HepG2 (cell line): Measurements from ENCODE around the gene GART. TPM values are rescaled to one million over a fixed set of nuclear protein-coding genes. Genes with fewer than 3 reads are reported as not detected.
A peak's percentile ranks its signal among the peaks of the same experiment; 100 is the strongest.

Experiments
- ASH2L ChIP-seq: fragments of 300-600, 200-600 bp; sonication (generic); IDR thresholded peaks from 2 replicates; pipeline ENCODE4 v1.7.0; 2017; ENCODE audit warnings: low read depth, mild to moderate bottlenecking, moderate library complexity, mixed read lengths, low read length; ENCODE audit not compliant: insufficient read length
- BCLAF1 ChIP-seq: fragments of 450-650 bp; IDR thresholded peaks from 2 replicates; pipeline ENCODE4 v1.6.1; 2017; ENCODE audit warnings: mild to moderate bottlenecking
- CTCF ChIP-seq: sonication (generic); formaldehyde crosslinking; IDR thresholded peaks from 2 replicates; pipeline ENCODE4 v1.5.0; 2020; ENCODE audit warnings: mild to moderate bottlenecking, missing genetic modification reagents, moderate library complexity
- FOXP4 ChIP-seq: sonication (generic); formaldehyde crosslinking; IDR thresholded peaks from 2 replicates; pipeline ENCODE4 v1.4.0; 2020; ENCODE audit warnings: missing genetic modification reagents
- MAFF ChIP-seq: IDR thresholded peaks from 2 replicates; pipeline ENCODE4 v1.6.1; 2011; ENCODE audit warnings: low read depth, low read length, improper control_type of control experiment
- MED13 ChIP-seq: sonication (generic); formaldehyde crosslinking; IDR thresholded peaks from 2 replicates; pipeline ENCODE4 v1.5.0; 2020; ENCODE audit warnings: missing genetic modification reagents
- MLXIP ChIP-seq: sonication (generic); formaldehyde crosslinking; IDR thresholded peaks from 2 replicates; pipeline ENCODE4 v1.9.0; 2021; ENCODE audit warnings: missing genetic modification reagents, borderline replicate concordance
- SP2 ChIP-seq: sonication (generic); formaldehyde crosslinking; IDR thresholded peaks from 2 replicates; pipeline ENCODE4 v1.5.1; 2020; ENCODE audit warnings: mild to moderate bottlenecking, missing genetic modification reagents
- TFDP2 ChIP-seq: sonication (generic); formaldehyde crosslinking; IDR thresholded peaks from 2 replicates; pipeline ENCODE4 v1.4.0; 2020; ENCODE audit warnings: missing genetic modification reagents
- ZHX1 ChIP-seq: sonication (generic); formaldehyde crosslinking; IDR thresholded peaks from 2 replicates; pipeline ENCODE4 v1.8.1; 2022; ENCODE audit warnings: low read depth, mild to moderate bottlenecking, missing genetic modification reagents
- ZNF10 ChIP-seq: sonication (generic); formaldehyde crosslinking; IDR thresholded peaks from 2 replicates; pipeline ENCODE4 v1.4.0; 2020; ENCODE audit warnings: mild to moderate bottlenecking, low read depth, missing genetic modification reagents, borderline replicate concordance
- ZNF766 ChIP-seq: sonication (generic); formaldehyde crosslinking; IDR thresholded peaks from 2 replicates; pipeline ENCODE4 v1.5.0; 2020; ENCODE audit warnings: missing genetic modification reagents, borderline replicate concordance
- polyA plus RNA-seq, 8 experiments: library from polyadenylated mRNA; depleted of rRNA in 3 of 8; stranded (reverse) in 7 of 8; unstranded in 1 of 8; fragments of >200 nt; fragmentation: Illumina TruSeq in 4 of 8; extraction: Trizol in 4 of 8; gene quantifications; 2 replicates each; pipeline versions ENCODE4 v1.2.1 to v1.2.3, GENCODE V29; 2011 to 2016; ENCODE audit warnings: low read depth in 4 of 8, missing spikeins in 1 of 8, mixed read lengths in 1 of 8; ENCODE audit not compliant: insufficient read depth in 1 of 8
- total RNA-seq, 5 experiments: library from RNA; depleted of rRNA; stranded (reverse); fragments of >200 nt; fragmentation: Illumina TruSeq; extraction: Trizol; gene quantifications; 2 replicates each; pipeline ENCODE4 v1.2.3, GENCODE V29; 2016; ENCODE audit warnings: low read depth in 1 of 5

GART gene
- total and polyA plus RNA-seq, 2 of the 13 experiments (the other 11 are each of a cell fraction or from before 2014, with no cell fraction given): 17.9 to 109 TPM

GRCh38 chr21:33542640-33543504 lies 955 bp upstream of the GART start, which contains the start of gene SON (continued):
- TF ChIP-seq CTCF (CRISPR knock-in tag) (no peak), MAFF (peak; percentile 45; the same call in 1 of the 2 replicates), ASH2L (peak; percentile 82), ZNF10 (CRISPR knock-in tag) (no peak), FOXP4 (CRISPR knock-in tag) (0 out of 2 replicates have a peak, but pooled peaks have one; percentile 2), ZNF766 (0 out of 2 replicates have a peak, but pooled peaks have one; percentile 61), TFDP2 (CRISPR knock-in tag) (peak; percentile 76), MED13 (CRISPR knock-in tag) (peak; percentile 30; the same call in 1 of the 2 replicates), ZHX1 (CRISPR knock-in tag) (peak; percentile 96), BCLAF1 (no peak), SP2 (CRISPR knock-in tag) (peak; percentile 88), MLXIP (CRISPR knock-in tag) (no peak)
